ENCODE measurements around the gene EGFR.

DNA sequence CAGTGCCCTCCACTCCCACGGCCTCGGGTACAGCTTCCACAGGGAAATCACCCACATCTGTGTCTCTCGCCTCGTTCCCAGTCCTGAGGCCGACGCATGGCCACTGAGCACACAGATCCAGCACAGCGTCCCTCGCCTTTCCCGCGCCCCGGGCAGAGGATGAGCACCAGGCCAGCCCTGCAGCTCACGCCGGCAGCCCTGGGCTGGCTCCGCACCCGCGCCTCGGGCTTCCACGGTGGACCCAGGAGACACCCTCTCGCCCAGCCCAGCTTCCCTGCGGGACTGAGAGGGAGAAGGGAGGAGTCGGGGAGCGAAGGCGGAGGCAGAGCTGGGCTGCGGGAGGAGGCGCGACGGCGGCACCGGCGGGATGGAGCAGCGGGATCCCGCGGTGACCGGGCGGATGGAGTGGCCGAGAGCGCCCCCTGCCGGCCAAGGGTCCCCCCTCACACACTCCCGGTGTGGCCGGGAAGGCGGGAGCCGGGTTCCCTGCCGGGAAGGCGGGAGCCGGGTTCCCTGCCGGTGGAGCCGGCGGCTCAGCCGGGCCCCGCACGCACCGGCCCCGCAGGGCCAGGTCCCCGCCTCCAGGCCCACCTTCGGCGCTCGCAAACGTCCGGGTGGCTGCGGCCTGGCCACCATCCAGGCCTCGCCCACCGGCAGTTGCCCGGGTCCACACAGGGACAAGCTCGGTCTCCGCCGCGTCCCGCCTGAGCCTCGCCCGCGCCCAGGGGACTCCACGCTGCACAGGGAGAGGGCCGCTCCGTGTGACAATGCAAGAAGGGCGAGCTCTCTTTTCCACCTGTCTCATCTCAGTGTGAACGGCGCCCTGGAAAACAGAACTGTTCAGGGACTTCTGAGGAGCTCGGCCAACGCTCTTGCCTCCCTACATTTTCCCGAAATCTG is 236.0 kb downstream of the EGFR start:
- TF ChIP-seq, protein P1, sequence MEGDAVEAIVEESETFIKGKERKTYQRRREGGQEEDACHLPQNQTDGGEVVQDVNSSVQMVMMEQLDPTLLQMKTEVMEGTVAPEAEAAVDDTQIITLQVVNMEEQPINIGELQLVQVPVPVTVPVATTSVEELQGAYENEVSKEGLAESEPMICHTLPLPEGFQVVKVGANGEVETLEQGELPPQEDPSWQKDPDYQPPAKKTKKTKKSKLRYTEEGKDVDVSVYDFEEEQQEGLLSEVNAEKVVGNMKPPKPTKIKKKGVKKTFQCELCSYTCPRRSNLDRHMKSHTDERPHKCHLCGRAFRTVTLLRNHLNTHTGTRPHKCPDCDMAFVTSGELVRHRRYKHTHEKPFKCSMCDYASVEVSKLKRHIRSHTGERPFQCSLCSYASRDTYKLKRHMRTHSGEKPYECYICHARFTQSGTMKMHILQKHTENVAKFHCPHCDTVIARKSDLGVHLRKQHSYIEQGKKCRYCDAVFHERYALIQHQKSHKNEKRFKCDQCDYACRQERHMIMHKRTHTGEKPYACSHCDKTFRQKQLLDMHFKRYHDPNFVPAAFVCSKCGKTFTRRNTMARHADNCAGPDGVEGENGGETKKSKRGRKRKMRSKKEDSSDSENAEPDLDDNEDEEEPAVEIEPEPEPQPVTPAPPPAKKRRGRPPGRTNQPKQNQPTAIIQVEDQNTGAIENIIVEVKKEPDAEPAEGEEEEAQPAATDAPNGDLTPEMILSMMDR (IDR thresholded peaks at IDR 0.05): peak; percentile 72 to 92 (median 88)
- peak in 1 of 3 donors; percentile 48 for TF ChIP-seq POLR2AphosphoS5 (IDR thresholded peaks at IDR 0.05)
- TF ChIP-seq POLR2A (IDR thresholded peaks at IDR 0.05): no peak

All from breast epithelium (tissue), 3 donors.